A549 (cell line): ENCODE results near the gene NRG3.

Source experiments
- EP300 ChIP-seq, 2 experiments: fragments of >200 bp; sonication (Bioruptor Twin); formaldehyde crosslinking; IDR thresholded peaks; 2 replicates in 1 of 2; 3 replicates in 1 of 2; pipeline ENCODE4 v1.6.1; 2016 to 2017
- POLR2A ChIP-seq: IDR thresholded peaks from 2 replicates; pipeline ENCODE4 v1.6.1; 2012; ENCODE audit warnings: mild to moderate bottlenecking, low read length
- POLR2AphosphoS2 ChIP-seq: conservative IDR thresholded peaks from 2 replicates; pipeline ENCODE4 v1.6.1; 2012; ENCODE audit warnings: low read length, improper control_type of control experiment, inconsistent platforms
- TF ChIP-seq, protein P1 (sequence below): IDR thresholded peaks from 2 replicates; pipeline ENCODE4 v1.6.1; 2012
- TF ChIP-seq, protein P2 (sequence below): fragments of >200 bp; sonication (Bioruptor Twin); formaldehyde crosslinking; IDR thresholded peaks from 3 replicates; pipeline ENCODE4 v1.5.1; 2016

DNA sequence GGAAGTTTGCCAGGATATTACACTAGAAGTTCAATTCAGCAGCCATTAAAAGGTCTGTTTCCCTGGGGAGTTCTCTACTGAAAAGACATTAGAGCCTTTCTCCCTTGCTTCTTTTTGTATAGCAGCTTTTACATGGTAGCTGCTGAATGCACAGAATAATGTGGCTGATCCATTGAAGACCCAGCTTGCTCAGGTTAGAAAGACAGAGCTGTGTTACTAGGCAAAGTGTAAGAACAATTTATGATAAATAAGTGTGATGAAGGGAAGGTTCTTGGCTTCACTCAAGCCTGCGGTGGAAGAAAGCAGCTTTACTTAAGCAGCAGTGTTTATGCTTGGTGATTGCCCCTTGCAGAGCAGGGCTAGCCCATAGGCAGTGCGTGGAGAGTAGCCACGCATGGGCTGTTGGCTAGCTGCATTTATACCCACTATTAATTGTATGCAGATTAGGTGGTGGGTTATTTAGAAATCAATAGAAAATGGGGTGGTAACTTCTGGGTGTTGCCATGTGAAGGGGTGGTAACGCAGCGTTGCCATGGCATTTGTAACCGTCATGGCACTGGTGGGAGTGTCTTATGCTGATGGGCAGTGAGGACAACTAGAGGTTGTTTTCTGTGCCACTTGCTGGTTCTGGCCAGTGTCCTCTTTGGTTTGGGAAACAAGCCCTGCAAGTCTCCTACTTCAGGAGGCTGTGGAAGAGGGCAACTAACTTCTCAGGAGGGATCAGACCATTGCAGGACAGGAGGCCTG is 942.9 kb downstream of the NRG3 start:
- no peak for TF ChIP-seq POLR2AphosphoS2
- no peak for TF ChIP-seq EP300 (IDR thresholded peaks at IDR 0.05)
- TF ChIP-seq, protein P1, sequence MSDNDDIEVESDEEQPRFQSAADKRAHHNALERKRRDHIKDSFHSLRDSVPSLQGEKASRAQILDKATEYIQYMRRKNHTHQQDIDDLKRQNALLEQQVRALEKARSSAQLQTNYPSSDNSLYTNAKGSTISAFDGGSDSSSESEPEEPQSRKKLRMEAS: no peak
- TF ChIP-seq, protein P2, sequence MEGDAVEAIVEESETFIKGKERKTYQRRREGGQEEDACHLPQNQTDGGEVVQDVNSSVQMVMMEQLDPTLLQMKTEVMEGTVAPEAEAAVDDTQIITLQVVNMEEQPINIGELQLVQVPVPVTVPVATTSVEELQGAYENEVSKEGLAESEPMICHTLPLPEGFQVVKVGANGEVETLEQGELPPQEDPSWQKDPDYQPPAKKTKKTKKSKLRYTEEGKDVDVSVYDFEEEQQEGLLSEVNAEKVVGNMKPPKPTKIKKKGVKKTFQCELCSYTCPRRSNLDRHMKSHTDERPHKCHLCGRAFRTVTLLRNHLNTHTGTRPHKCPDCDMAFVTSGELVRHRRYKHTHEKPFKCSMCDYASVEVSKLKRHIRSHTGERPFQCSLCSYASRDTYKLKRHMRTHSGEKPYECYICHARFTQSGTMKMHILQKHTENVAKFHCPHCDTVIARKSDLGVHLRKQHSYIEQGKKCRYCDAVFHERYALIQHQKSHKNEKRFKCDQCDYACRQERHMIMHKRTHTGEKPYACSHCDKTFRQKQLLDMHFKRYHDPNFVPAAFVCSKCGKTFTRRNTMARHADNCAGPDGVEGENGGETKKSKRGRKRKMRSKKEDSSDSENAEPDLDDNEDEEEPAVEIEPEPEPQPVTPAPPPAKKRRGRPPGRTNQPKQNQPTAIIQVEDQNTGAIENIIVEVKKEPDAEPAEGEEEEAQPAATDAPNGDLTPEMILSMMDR: no peak
- TF ChIP-seq POLR2A: no peak
